ENCODE data around the gene EPSTI1. TPM values are rescaled to one million over a fixed set of nuclear protein-coding genes. Genes with fewer than 3 reads are reported as not detected.
"Not testable (repeated sequence)": the region's sequence is repeated elsewhere in the genome, so short reads cannot be mapped to it uniquely, and the experiment has no call there.

Gene EPSTI1, protein sequence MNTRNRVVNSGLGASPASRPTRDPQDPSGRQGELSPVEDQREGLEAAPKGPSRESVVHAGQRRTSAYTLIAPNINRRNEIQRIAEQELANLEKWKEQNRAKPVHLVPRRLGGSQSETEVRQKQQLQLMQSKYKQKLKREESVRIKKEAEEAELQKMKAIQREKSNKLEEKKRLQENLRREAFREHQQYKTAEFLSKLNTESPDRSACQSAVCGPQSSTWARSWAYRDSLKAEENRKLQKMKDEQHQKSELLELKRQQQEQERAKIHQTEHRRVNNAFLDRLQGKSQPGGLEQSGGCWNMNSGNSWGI
- total RNA-seq (10 to 100 TPM; 13.0 to 17.4 TPM), polyA plus RNA-seq (10 to 100 TPM in 1 of 2 donors, 1 to 10 TPM in 1; 3.7 to 20.1 TPM)
- long read RNA-seq, donor 1, partial matches to known transcripts, result 0 of 2 reads
- long read RNA-seq, donor 1, other reads (novel, unspliced or antisense), result 0 of 2 reads
- long read RNA-seq, donor 2, result 0 reads
- long read RNA-seq, donor 3, partial matches to known transcripts, result 0 of 1 reads
- long read RNA-seq, donor 3, other reads (novel, unspliced or antisense), result 0 of 1 reads
- long read RNA-seq, donor 4, result 0 reads
- long read RNA-seq, donor 5, partial matches to known transcripts, result 0 of 3 reads
- long read RNA-seq, donor 5, other reads (novel, unspliced or antisense), result 0 of 3 reads

- H3K4me3 ChIP-seq, result peak within 1 kb of the TSS; percentile 70
- peak within 1 kb of the TSS; percentile 78 to 94 for H3K9ac ChIP-seq (ENCODE audit: insufficient read depth in 1 of 2, low read length in 2 of 2)
- no peaks in the 10 kb centered on the region for H3K27me3 ChIP-seq (ENCODE audit: control insufficient read depth in 3 of 3, insufficient read depth in 3 of 3, low read length in 2 of 3)
- DNase-seq, result peak; percentile 75 to 88 (median 87)
- ATAC-seq (ENCODE audit: insufficient read depth, low FRiP score), result peak; percentile 86
- TF ChIP-seq CTCF (IDR thresholded peaks at IDR 0.05; ENCODE audit: control extremely low read depth, extremely low read depth), result no peak
- H3K27ac ChIP-seq (ENCODE audit: low read depth in 1 of 2, low read length in 1 of 2), result peak within 1 kb of the TSS; percentile 84 to 98
- H3K36me3 ChIP-seq (ENCODE audit: control insufficient read depth in 4 of 4, insufficient read depth in 4 of 4, low read length in 4 of 4), result no peaks in the 10 kb centered on the region
- no peaks in the 10 kb centered on the region for H3K9me3 ChIP-seq (ENCODE audit: control insufficient read depth in 4 of 4, insufficient read depth in 3 of 4, low read length in 3 of 4)
- 1 to 2% methylated on average over 45 of the region's 45 CpGs for WGBS, 2 donors
- H3K4me1 ChIP-seq (ENCODE audit: control insufficient read depth in 5 of 5, insufficient read depth in 5 of 5, low read length in 5 of 5), result peaks cover 0 to 27% (median 2%) of the 10 kb centered on the region in 5 donors
Observed at GRCh38 chr13:42991898-42992763, at the start of gene EPSTI1. TSS of gene EPSTI1 (minus strand) at chr13:42992241. CDS start at chr13:42992165, 76 bp downstream.

DNA sequence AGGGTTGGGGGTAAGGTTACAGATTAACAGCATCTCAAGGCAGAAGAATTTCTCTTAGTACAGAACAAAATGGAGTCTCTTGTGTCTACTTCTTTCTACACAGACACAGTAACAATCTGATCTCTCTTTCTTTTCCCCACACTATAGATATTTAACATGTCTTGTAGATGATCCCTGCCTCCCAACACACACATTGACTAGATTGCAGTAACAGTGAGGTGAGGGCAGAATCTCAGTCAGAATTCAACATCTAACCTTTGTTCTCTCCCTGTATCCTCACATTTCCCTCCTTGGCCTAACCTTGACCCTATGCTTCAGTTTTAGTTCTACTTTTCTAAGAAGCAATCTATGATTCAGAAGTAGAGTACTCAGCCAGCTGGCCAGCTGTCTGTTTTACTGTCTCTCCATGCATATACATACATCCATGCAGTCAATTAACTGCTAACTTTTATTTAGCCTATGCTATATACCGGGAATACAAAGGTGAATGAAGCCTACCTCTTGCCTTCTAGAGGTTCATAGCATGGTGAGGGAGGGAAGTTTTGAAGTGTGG lies 49.4 kb upstream of the EPSTI1 start:
- ATAC-seq (ENCODE audit: insufficient read depth, low FRiP score) (no peak), DNase-seq (no peak)
- peak overlapping the region in 1 of 2 donors; percentile 26 for H3K9ac ChIP-seq (ENCODE audit: insufficient read depth in 1 of 2, low read length in 2 of 2)
- 85 to 93% methylated on average over 1 of the region's 1 CpG for WGBS, 2 donors
- H3K27me3 ChIP-seq (ENCODE audit: control insufficient read depth in 3 of 3, insufficient read depth in 3 of 3, low read length in 2 of 3), result no peaks in the 10 kb centered on the region
- peaks cover 0 to under 1% (median 0%) of the 10 kb centered on the region in 4 donors for H3K36me3 ChIP-seq (ENCODE audit: control insufficient read depth in 4 of 4, insufficient read depth in 4 of 4, low read length in 4 of 4)
- H3K4me3 ChIP-seq, result no peak overlapping the region
- H3K9me3 ChIP-seq (ENCODE audit: control insufficient read depth in 4 of 4, insufficient read depth in 3 of 4, low read length in 3 of 4), result no peaks in the 10 kb centered on the region
- peaks cover 3 to 23% (median 10%) of the 10 kb centered on the region in 5 donors for H3K4me1 ChIP-seq (ENCODE audit: control insufficient read depth in 5 of 5, insufficient read depth in 5 of 5, low read length in 5 of 5)
- H3K27ac ChIP-seq (ENCODE audit: low read depth in 1 of 2, low read length in 1 of 2), result no peak overlapping the region
- no peak for TF ChIP-seq CTCF (IDR thresholded peaks at IDR 0.05; ENCODE audit: control extremely low read depth, extremely low read depth)

DNA sequence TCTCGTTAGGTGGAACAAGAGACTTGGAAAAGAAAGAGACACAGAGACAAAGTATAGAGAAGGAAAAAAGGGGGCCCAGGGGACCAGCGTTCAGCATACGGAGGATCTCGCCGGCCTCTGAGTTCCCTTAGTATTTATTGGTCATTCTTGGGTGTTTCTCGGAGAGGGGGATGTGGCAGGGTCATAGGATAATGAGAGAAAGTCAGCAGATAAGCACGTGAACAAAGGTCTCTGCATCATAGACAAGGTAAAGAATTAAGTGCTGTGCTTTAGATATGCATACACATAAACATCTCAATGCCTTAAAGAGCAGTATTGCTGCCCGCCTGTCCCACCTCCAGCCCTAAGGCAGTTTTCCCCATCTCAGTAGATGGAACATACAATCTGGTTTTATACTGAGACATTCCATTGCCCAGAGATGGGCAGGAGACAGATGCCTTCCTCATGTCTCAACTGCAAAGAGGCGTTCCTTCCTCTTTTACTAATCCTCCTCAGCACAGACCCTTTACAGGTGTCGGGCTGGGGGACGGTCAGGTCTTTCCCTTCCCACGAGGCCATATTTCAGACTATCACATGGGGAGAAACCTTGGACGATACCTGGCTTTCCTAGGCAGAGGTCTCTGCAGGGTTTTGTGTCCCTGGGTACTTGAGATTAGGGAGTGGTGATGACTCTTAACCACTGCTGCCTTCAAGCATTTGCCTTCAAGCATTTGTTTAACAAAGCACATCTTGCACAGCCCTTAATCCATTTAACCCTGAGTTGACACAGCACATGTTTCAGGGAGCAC lies 48.7 kb upstream of the EPSTI1 start:
- H3K27me3 ChIP-seq (ENCODE audit: control insufficient read depth in 3 of 3, insufficient read depth in 3 of 3, low read length in 2 of 3); H3K9me3 ChIP-seq (ENCODE audit: control insufficient read depth in 4 of 4, insufficient read depth in 3 of 4, low read length in 3 of 4); H3K27ac ChIP-seq (ENCODE audit: low read depth in 1 of 2, low read length in 1 of 2); H3K9ac ChIP-seq (ENCODE audit: insufficient read depth in 1 of 2, low read length in 2 of 2); DNase-seq; H3K4me3 ChIP-seq; H3K36me3 ChIP-seq (ENCODE audit: control insufficient read depth in 4 of 4, insufficient read depth in 4 of 4, low read length in 4 of 4): not testable (repeated sequence)
- H3K4me1 ChIP-seq (ENCODE audit: control insufficient read depth in 5 of 5, insufficient read depth in 5 of 5, low read length in 5 of 5), result peaks cover 3 to 26% (median 12%) of the 10 kb centered on the region in 5 donors
- WGBS, 2 donors, result 83 to 84% methylated on average over 13 of the region's 13 CpGs
- peak; percentile 49 for ATAC-seq (ENCODE audit: insufficient read depth, low FRiP score)

All from lung (tissue), 16 donors.